ENCODE measurements around the gene HTR5A. TPM values are rescaled to one million over a fixed set of nuclear protein-coding genes. Genes with fewer than 3 reads are reported as not detected.

Gene HTR5A
- total and polyA plus RNA-seq, 2 donors (not counting 3 experiments of a cell fraction or from before 2014, with no cell fraction given), result not detected

GRCh38 chr7:155059703-155060102 is 10.4 kb upstream of the HTR5A start:
- Histone ChIP-seq H3K9ac (replicated peaks; ENCODE audit: extremely low read depth, insufficient read depth, low read length) (no peak overlapping the region), H3K4me2 (ENCODE audit: insufficient read depth, low read length) (no peak overlapping the region), H3K27ac (ENCODE audit: insufficient read depth, low read depth, low read length) (no peak overlapping the region), H2AFZ (ENCODE audit: low read depth, low read length) (no peak overlapping the region), H3K9me1 (replicated peaks; ENCODE audit: control insufficient read depth, extremely low read depth, insufficient read depth, low read length) (no peaks in the 10 kb centered on the region), H3K79me2 (ENCODE audit: control insufficient read depth, insufficient read depth, low read length) (no peaks in the 10 kb centered on the region), H3K27me3 (ENCODE audit: control insufficient read depth in 2 of 2, insufficient read depth in 2 of 2, low read length in 2 of 2) (no peaks in the 10 kb centered on the region), H3K4me3 (replicated peaks in 1 of 3; ENCODE audit: insufficient read depth in 1 of 3, low read depth in 1 of 3, low read length in 3 of 3) (no peak overlapping the region), H3K9me3 (replicated peaks; ENCODE audit: control insufficient read depth, insufficient read depth, low read length) (no peaks in the 10 kb centered on the region), H3K4me1 (ENCODE audit: control insufficient read depth, extremely low read depth, insufficient read depth, low read length) (no peaks in the 10 kb centered on the region), H4K20me1 (replicated peaks; ENCODE audit: control insufficient read depth, extremely low read depth, insufficient read depth, low read length) (no peaks in the 10 kb centered on the region), H3K36me3 (ENCODE audit: control insufficient read depth in 2 of 2, extremely low read depth in 1 of 2, insufficient read depth in 2 of 2, low read length in 2 of 2) (no peaks in the 10 kb centered on the region)
- BruUV-seq (replicated peaks), result no TSS peak
- CTCF ChIA-PET, result no interaction called here
- dilution Hi-C loops (cut with MboI; ENCODE audit: extremely low pct_ligation_motif_present, low sequenced_read_pairs) (no loop called here), intact Hi-C loops (cut with micrococcal nuclease) (no loop called here)
- DNase-seq (ENCODE audit: low read depth, low spot score) (no peak), FAIRE-seq (no peak)
- no peak for TF ChIP-seq FOS (IDR thresholded peaks at IDR 0.05; ENCODE audit: borderline replicate concordance, insufficient read depth, low read length)
- no peak for TF ChIP-seq MYC (IDR thresholded peaks at IDR 0.05; ENCODE audit: low read depth, low read length)
- no peak for TF ChIP-seq POLR2A (IDR thresholded peaks at IDR 0.05; ENCODE audit: low read depth, low read length)
- TF ChIP-seq JUN (IDR thresholded peaks at IDR 0.05; ENCODE audit: borderline replicate concordance, insufficient read depth, insufficient read length, low read depth), result no peak
- TF ChIP-seq, protein P1, sequence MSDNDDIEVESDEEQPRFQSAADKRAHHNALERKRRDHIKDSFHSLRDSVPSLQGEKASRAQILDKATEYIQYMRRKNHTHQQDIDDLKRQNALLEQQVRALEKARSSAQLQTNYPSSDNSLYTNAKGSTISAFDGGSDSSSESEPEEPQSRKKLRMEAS (IDR thresholded peaks at IDR 0.05; ENCODE audit: insufficient read depth, insufficient read length), result no peak
- no peak for TF ChIP-seq POLR2AphosphoS5 (IDR thresholded peaks at IDR 0.05; ENCODE audit: insufficient read depth, low read depth, low read length)
- TF ChIP-seq GATA2 (IDR thresholded peaks at IDR 0.05; ENCODE audit: insufficient read depth, insufficient read length, low read depth, low read length), result no peak
- TF ChIP-seq, protein P2, sequence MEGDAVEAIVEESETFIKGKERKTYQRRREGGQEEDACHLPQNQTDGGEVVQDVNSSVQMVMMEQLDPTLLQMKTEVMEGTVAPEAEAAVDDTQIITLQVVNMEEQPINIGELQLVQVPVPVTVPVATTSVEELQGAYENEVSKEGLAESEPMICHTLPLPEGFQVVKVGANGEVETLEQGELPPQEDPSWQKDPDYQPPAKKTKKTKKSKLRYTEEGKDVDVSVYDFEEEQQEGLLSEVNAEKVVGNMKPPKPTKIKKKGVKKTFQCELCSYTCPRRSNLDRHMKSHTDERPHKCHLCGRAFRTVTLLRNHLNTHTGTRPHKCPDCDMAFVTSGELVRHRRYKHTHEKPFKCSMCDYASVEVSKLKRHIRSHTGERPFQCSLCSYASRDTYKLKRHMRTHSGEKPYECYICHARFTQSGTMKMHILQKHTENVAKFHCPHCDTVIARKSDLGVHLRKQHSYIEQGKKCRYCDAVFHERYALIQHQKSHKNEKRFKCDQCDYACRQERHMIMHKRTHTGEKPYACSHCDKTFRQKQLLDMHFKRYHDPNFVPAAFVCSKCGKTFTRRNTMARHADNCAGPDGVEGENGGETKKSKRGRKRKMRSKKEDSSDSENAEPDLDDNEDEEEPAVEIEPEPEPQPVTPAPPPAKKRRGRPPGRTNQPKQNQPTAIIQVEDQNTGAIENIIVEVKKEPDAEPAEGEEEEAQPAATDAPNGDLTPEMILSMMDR (IDR thresholded peaks at IDR 0.05; ENCODE audit: extremely low read depth in 1 of 2, insufficient read depth in 1 of 2, low read depth in 1 of 2, low read length in 2 of 2), result no peak
- POLR2A ChIA-PET, result no interaction called here

Measured in endothelial cell of umbilical vein (primary cell).